Liver (tissue), 9 donors: ENCODE results near the gene BAIAP2. TPM values are rescaled to one million over a fixed set of nuclear protein-coding genes. Genes with fewer than 3 reads are reported as not detected.

Experiments used
- DNase-seq: peaks from one replicate; pipeline ENCODE4 v3.0.0-alpha.2; 2017; ENCODE audit warnings: low spot score
- H3K27ac ChIP-seq, 2 donors: one replicate each; pipeline ENCODE4 v1.7.0; 2013; ENCODE audit warnings: inconsistent platforms in 2 of 2, low read length in 2 of 2, control low read depth in 1 of 2, low read depth in 1 of 2, mild to moderate bottlenecking in 1 of 2
- H3K27me3 ChIP-seq, 4 donors: one replicate each; pipeline versions ENCODE4 v1.6.1 to v1.7.0; 2013; ENCODE audit warnings: low read length in 3 of 4, inconsistent platforms in 1 of 4, mild to moderate bottlenecking in 1 of 4, moderate library complexity in 1 of 4; ENCODE audit not compliant: control insufficient read depth in 4 of 4, insufficient read depth in 4 of 4
- H3K36me3 ChIP-seq, 4 donors: one replicate each; pipeline versions ENCODE4 v1.6.1 to v1.7.0; 2013; ENCODE audit warnings: low read length in 3 of 4, mild to moderate bottlenecking in 3 of 4, low read depth in 1 of 4, moderate library complexity in 1 of 4; ENCODE audit not compliant: control insufficient read depth in 4 of 4, insufficient read depth in 3 of 4
- H3K4me1 ChIP-seq, 4 donors: one replicate each; pipeline versions ENCODE4 v1.6.1 to v1.7.0; 2013; ENCODE audit warnings: low read length in 3 of 4, mild to moderate bottlenecking in 3 of 4, moderate library complexity in 1 of 4; ENCODE audit not compliant: control insufficient read depth in 4 of 4, insufficient read depth in 4 of 4
- H3K4me3 ChIP-seq, 3 donors: one replicate each; pipeline versions ENCODE4 v1.6.1 to v1.7.0; 2013; ENCODE audit warnings: low read length in 3 of 3, control low read depth in 1 of 3, low read depth in 1 of 3, mild to moderate bottlenecking in 1 of 3
- H3K9ac ChIP-seq, 2 donors: one replicate each; pipeline ENCODE4 v1.7.0; 2013; ENCODE audit warnings: low read length in 2 of 2, mild to moderate bottlenecking in 2 of 2, moderate library complexity in 2 of 2, control low read depth in 1 of 2, low read depth in 1 of 2
- H3K9me3 ChIP-seq, 4 donors: one replicate each; pipeline versions ENCODE4 v1.6.1 to v1.7.0; 2013; ENCODE audit warnings: low read length in 3 of 4; ENCODE audit not compliant: control insufficient read depth in 4 of 4
- ATF3 ChIP-seq: IDR thresholded peaks from 2 replicates; pipeline ENCODE4 v1.6.1; 2016; ENCODE audit warnings: antibody characterized with exemption
- EGR1 ChIP-seq, 2 donors: IDR thresholded peaks; 2 replicates each; pipeline ENCODE4 v1.6.1; 2016 to 2018; ENCODE audit warnings: antibody characterized with exemption in 2 of 2, low read depth in 2 of 2
- FOXA2 ChIP-seq: IDR thresholded peaks from 2 replicates; pipeline ENCODE4 v1.6.1; 2016; ENCODE audit warnings: antibody characterized with exemption
- GABPA ChIP-seq, 2 donors: IDR thresholded peaks in 1 of 2; conservative IDR thresholded peaks in 1 of 2; 2 replicates each; pipeline ENCODE4 v1.6.1; 2016; ENCODE audit warnings: antibody characterized with exemption in 2 of 2, mild to moderate bottlenecking in 1 of 2, moderate library complexity in 1 of 2
- HNF4A ChIP-seq, 2 donors: conservative IDR thresholded peaks; 2 replicates each; pipeline ENCODE4 v1.6.1; 2016; ENCODE audit warnings: antibody characterized with exemption in 2 of 2, mild to moderate bottlenecking in 2 of 2
- JUND ChIP-seq, 2 donors: IDR thresholded peaks; 2 replicates each; pipeline ENCODE4 v1.6.1; 2016; ENCODE audit warnings: antibody characterized with exemption in 2 of 2
- MAX ChIP-seq: IDR thresholded peaks from 2 replicates; pipeline ENCODE4 v1.6.1; 2016; ENCODE audit warnings: antibody characterized with exemption
- NR2F2 ChIP-seq: IDR thresholded peaks from 2 replicates; pipeline ENCODE4 v1.6.1; 2016; ENCODE audit warnings: antibody characterized with exemption
- RAD21 ChIP-seq, 2 donors: IDR thresholded peaks; 2 replicates each; pipeline ENCODE4 v1.6.1; 2016; ENCODE audit warnings: antibody characterized with exemption in 2 of 2, mild to moderate bottlenecking in 2 of 2
- REST ChIP-seq: IDR thresholded peaks from 2 replicates; pipeline ENCODE4 v1.6.1; 2016; ENCODE audit warnings: antibody characterized with exemption, mild to moderate bottlenecking
- RXRA ChIP-seq, 2 donors: IDR thresholded peaks; 2 replicates each; pipeline ENCODE4 v1.6.1; 2017 to 2018; ENCODE audit warnings: antibody characterized with exemption in 2 of 2, mild to moderate bottlenecking in 1 of 2
- SP1 ChIP-seq: IDR thresholded peaks from 2 replicates; pipeline ENCODE4 v1.6.1; 2018; ENCODE audit warnings: antibody characterized with exemption, mild to moderate bottlenecking
- TAF1 ChIP-seq: conservative IDR thresholded peaks from 2 replicates; pipeline ENCODE4 v1.6.1; 2016; ENCODE audit warnings: antibody characterized with exemption, mild to moderate bottlenecking
- YY1 ChIP-seq: IDR thresholded peaks from 2 replicates; pipeline ENCODE4 v1.6.1; 2016; ENCODE audit warnings: antibody characterized with exemption, mild to moderate bottlenecking
- ZBTB33 ChIP-seq: IDR thresholded peaks from 2 replicates; pipeline ENCODE4 v1.6.1; 2016; ENCODE audit warnings: antibody characterized with exemption
- WGBS: extraction: QIAGEN DNeasy Blood & Tissue Kit; methylation state at CpG from one replicate; pipeline ENCODE4 v1.1.7; 2013; 5-methylcytosine and 5-hydroxymethylcytosine counted together
- polyA plus RNA-seq, 2 donors: library from polyadenylated mRNA; stranded (reverse) in 1 of 2; unstranded in 1 of 2; fragments of 200-250 nt in 1 of 2; fragments of >200 nt in 1 of 2; fragmentation: Nextera tagmentation in 1 of 2; extraction: Ambion mirVana in 1 of 2; gene quantifications; one replicate each; pipeline versions ENCODE4 v1.2.1 to v1.2.3, GENCODE V29; 2013 to 2015
- total RNA-seq, 2 donors: library from RNA; depleted of rRNA; stranded (reverse); fragments of >200 nt; gene quantifications; one replicate each; pipeline ENCODE4 v1.2.3, GENCODE V29; 2014
- donor health status: healthy.
- donor health status: healthy.
- donor health status: healthy.
- donor health status: healthy.
- donor health status: healthy.

BAIAP2 gene
- total and polyA plus RNA-seq, 4 donors: 8.1 to 61.3 (median 44.9) TPM

- Histone ChIP-seq H3K27me3 (no peaks in the 10 kb centered on the region), H3K27ac (no peak overlapping the region), H3K9ac (no peak overlapping the region), H3K4me3 (no peak overlapping the region), H3K36me3 (no peaks in the 10 kb centered on the region), H3K4me1 (no peaks in the 10 kb centered on the region), H3K9me3 (no peaks in the 10 kb centered on the region)
- no peak for DNase-seq
- TF ChIP-seq SP1 (no peak), ATF3 (no peak), JUND (IDR thresholded peaks at IDR 0.05) (no peak), EGR1 (IDR thresholded peaks at IDR 0.05; ENCODE audit: low read depth in 2 of 2) (no peak), RAD21 (IDR thresholded peaks at IDR 0.05) (no peak), GABPA (IDR thresholded peaks at IDR 0.05 in 1 of 2, conservative IDR thresholded peaks at IDR 0.05 in 1 of 2) (no peak)
- 82% methylated on average over 34 of the region's 34 CpGs for WGBS
Measured at GRCh38 chr17:81126281-81127132, 91.6 kb downstream of the BAIAP2 start.

- Histone ChIP-seq H3K9me3 (no peaks in the 10 kb centered on the region), H3K27me3 (no peaks in the 10 kb centered on the region), H3K4me3 (no peak overlapping the region), H3K36me3 (no peaks in the 10 kb centered on the region), H3K4me1 (no peaks in the 10 kb centered on the region), H3K9ac (no peak overlapping the region), H3K27ac (no peak overlapping the region)
- TF ChIP-seq FOXA2 (no peak), ZBTB33 (no peak), REST (no peak), MAX (no peak), YY1 (no peak), SP1 (no peak), RAD21 (IDR thresholded peaks at IDR 0.05) (no peak), NR2F2 (no peak), EGR1 (IDR thresholded peaks at IDR 0.05; ENCODE audit: low read depth in 2 of 2) (no peak), TAF1 (no peak), RXRA (IDR thresholded peaks at IDR 0.05) (no peak), HNF4A (conservative IDR thresholded peaks at IDR 0.05) (no peak)
- 70% methylated on average over 5 of the region's 5 CpGs for WGBS
- no peak for DNase-seq
Measured at GRCh38 chr17:81127133-81127455, 92.1 kb downstream of the BAIAP2 start.
